GM18519 (cell line): Measurements from ENCODE around the gene RASGRP3.

Experiments
- ATAC-seq: cut with Tn5 transposase; IDR thresholded peaks from one replicate; pipeline ENCODE4 v1.9.1; 2021; ENCODE audit warnings: mild to moderate bottlenecking, moderate library complexity; ENCODE audit not compliant: unreplicated experiment, low FRiP score

The RASGRP3 gene

DNA sequence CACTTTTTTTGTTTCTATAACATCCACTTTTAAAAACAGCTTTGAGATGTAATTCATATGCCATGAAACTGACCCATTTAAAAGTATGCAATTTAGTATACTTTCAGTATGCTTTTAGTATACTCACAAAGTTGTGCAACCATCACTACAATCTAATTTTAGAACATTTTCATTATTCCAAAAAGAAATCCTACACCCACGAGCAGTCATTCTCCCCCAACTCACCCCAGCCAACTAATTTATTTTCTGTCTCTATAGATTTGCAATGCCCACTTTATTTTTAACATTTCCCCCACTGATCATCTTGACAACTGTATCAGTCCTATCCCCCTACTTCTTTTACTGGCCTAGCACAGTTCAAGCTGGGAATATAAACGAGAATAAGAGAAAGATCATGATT, 83.6 kb downstream of the RASGRP3 start:
- ATAC-seq = no peak

DNA sequence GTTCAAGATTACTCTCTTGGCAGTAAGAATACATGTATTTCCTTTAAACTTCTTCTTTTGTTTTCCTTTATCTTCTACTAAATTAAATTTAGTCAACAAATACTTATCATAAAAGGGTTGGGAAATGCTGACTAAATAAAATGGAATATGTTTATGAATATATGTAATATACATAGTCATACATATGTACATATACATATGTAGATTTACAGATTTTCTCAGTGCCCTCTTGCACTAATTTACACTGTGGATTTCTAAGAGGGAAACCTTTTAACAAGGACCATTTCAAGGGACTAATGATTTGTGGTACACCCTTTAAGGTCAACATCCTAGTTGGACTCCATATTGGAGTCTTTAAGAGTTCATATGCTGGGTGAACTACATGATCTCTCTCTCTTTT, 85.4 kb downstream of the RASGRP3 start:
- ATAC-seq = no peak

DNA sequence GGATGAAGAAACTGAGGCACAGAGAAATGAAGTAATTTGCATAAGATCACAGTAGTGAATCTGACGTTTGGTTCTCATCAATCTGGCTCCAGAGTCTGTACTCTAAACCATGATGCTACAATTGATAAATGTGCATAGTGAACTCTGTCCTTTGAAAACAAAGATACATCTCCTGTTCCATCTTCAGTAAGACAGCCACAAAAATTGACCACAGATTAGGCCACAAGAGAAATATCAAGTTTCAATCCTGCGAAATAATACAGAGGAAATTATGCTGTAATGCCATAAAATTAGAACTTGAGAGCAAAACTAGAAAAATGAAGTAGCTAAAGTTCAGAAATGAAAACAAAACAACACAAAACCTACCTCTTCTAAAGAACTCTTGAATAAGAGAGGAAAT, 94.2 kb downstream of the RASGRP3 start:
- ATAC-seq = no peak

DNA sequence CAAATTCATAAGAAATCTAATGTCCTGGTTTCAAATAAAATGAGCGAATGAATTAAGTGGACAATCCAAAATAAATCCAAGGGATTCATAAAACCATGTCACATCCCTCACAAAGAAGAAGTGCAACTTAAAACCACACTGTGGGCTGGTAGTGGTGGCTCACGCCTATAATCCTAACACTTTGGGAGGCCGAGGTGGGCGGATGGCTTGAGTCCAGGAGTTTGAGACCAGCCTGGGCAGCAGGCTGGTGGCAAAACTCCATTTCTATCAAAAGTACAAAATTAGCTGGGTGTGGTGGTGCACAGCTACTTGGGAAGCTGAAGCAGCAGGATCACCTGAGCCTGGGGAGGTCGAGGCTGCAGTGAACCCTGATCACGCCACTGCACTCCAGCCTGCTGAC, 97.2 kb downstream of the RASGRP3 start:
- no peak for ATAC-seq

DNA sequence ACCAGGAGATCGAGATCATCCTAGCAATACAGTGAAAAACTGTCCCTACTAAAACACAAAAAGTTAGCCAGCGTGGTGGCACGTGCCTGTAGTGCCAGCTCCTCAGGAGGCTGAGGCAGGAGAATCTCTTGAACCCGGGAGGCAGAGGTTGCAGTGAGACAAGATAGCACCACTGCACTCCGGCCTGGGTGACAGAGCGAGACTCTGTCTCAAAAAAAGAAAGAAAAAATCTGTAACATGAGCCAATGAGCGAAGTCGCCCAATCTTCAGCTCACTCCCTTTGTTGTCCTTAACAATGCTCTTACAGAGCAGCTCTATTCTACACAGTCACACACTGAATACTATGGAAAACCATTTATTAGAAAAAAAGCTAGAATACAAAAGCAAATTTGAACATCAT, 100.6 kb downstream of the RASGRP3 start:
- no peak for ATAC-seq

DNA sequence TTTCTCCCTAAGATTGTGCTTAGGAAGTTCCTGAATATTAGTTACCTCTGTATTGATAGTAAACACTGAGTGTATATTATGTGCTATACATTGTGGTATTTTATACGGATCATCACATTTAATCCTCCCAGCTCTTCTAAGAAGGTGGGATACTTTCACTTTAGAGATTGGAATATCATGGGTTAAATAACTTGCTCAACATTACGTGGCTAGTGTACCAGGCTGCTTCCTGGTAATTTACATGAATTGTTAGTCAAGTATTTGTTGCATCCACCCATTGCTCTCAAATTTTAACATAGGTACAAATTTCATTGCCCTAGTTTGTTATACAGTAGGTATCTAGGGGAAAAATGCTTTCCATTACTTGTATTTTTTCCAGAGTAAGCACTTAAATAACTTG, 101.2 kb downstream of the RASGRP3 start:
- no peak for ATAC-seq

DNA sequence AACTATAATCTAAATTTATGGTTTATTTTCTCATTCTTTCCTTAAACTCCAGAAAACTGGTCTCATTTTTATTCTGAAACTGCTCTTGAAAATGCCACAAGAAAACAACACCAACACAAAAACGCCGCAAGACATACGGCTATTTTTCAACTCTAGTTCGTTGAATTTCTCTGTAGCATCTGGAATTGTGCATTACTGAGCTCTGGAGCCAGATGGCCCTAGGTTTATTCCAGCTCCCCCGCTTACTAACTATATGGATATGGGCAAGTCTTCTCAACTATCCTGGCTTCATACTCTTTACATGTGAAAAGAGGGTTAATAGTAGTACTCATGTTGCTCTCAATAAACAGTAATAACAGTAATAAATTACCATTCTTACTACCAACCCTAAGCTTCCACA, 102.8 kb downstream of the RASGRP3 start:
- no peak for ATAC-seq

DNA sequence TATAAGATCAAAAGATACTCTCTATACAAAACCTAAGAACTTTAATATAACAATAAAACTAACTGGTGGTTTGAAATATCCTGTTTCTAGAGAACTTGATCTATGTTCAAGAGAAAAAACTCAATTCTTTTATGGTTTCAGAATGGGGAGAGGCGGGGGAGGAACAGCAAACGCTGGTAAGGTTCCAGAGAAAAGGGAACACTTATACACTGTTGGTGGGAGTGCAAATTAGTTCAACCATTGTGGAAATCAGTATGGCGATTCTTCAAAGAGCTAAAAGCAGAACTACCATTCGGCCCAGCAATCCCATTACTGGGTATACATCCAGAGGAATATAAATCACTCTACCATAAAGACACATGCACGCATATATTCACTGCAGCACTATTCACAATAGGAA, 105.4 kb downstream of the RASGRP3 start:
- ATAC-seq = no peak

DNA sequence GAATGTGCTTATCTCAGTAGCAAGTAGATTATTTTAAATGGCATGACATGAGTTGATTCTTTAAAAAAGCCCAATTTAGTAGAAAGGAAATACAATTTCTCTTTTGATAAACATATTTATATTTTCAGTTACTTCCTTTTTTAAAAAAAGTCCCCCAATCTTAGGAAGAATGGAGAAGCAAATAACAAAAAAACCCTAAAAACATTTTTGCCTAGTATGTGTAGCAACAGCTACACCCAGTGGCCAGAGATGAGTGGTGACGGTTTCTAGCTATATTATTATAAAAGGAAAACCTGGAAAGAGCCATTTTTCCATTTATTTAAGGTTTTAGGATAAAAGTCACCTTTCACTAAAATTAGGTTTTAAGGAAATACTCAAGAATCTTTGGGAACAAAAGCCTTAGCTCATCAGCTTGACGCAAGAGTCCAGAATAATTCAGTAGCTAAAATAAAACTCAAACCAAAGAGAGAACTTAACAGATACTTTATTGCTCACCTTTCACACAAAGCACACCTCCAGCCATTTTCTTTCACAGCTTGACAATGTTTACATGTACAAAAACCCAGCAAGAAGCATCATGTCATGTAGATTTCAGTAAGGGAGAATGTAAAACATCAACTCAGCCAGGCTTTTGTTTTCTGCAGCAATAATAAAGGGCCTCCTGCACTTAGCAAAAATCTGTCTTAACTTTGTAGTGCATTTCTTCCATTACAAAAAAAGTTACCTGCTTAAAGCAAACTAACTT, 106.9 kb downstream of the RASGRP3 start:
- ATAC-seq = no peak

DNA sequence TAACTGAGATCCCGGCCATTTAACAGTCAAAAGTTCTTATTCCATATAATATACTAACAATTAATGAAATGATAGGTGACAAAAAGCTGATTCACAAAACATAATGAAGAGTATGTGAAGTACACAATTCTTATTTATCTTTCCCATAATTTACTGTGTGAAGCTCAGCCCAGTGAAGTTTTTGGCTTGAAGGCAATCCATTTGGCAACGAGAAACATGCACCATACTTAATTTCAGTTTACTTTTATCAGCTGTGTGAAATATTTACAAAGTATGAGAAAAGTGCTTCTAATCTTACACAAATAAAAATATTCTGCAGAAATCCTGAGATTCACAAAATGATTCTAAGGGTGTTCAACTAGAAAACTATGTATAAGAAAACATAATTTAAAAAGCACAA, 110.3 kb downstream of the RASGRP3 start:
- no peak for ATAC-seq

DNA sequence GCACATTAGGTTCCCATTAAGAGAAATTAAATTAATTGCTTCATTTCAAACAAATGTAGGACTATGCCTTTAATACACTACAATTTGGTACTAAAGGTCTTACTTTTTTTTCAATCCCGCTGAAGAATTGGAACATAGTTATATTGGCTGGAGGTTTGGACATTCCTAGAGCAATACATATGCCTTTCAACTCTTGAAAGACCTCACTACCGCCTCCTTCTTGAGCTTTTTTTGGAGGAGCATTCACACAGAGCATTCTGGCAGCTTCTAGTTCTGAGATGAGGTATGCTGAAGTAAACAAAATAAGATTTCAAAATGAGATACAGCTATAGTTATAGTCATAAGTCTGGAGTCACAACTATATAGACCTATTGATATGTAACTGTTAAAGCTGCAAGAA, 111.8 kb downstream of the RASGRP3 start:
- no peak for ATAC-seq

DNA sequence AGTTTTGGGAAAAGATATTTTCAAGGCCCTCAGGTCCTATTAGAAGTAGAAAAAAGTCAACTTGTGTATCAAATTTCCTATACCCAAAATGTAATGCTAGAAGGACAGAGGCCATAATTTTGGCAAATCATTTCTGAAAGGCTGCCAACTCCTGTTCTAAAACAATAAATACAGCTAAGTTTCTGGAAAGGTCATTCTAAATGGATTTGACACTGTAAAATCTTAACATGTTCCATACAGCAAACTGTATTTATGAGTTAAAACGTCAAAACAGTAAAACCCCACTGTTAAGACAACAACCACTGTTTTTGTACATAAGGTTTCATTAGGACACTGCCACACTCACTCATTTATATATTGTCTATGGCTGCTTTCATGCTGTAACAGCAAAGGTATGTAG, 113.0 kb downstream of the RASGRP3 start:
- ATAC-seq = no peak

DNA sequence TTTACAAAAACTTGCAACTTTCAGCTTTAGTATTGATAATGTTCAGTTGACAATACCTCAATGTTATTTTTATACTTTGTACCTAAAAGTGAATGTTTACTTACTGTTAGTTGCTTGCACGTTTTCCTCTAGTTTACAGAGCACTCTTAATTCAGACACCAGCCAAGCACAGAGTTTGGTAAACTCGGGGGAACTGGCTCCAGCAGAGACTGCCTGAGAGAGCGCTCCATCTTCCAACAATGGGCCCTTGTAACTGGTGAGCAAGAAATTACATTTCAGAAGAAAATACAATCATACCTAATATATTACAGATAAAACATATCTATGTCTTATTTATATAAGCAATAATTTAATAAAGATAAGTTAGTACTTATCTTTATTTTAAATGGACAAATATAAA, 118.9 kb downstream of the RASGRP3 start:
- no peak for ATAC-seq

DNA sequence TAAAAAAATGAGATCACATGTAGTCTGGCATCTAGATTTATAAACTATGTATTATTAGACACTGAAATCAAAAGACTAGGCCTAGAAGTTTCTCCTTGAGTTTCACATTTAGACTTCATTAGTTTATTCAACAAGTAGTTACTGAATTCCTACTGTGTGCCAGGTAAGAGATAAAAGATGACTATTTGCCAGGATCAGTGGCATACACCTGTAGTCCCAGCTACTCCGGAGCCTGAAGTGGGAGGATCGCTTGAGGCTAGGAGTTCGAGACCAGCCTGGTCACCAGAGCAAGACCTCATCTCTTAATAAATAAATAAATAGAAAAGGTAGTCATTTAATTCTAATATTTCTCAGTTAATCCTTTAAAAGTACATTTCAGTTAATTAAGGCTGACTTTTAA, 120.6 kb downstream of the RASGRP3 start:
- ATAC-seq = no peak

DNA sequence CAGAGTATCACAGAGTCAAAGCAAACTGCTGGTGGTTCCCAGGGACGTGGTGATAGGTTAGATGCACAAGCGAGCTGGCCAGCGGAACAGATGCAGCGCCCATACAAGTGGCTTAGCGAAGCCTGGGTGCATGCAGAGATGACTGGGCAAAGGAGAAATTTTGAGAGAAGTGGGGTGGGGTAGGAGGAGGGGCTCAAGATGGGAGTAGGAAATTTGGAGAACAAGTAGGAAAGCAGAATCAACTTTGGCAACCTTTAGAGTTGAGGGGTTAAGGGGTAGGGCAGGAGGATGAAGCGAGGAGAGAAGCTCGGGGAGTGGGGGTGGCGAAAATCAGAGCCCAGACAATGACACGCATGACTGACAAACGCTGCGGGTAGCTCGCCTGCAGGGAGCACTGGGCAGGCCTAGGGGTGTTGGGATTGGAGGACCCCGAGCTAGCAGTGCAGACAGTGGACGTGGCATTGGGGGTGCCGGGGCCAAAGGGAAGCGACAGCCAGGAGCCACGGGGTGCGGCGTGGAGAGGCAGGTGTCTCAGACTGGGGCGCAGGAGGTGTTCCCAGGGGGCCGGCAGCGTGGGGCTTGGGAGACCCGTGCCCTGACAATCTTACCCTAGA, 122.2 kb downstream of the RASGRP3 start:
- peak; percentile 55 for ATAC-seq

DNA sequence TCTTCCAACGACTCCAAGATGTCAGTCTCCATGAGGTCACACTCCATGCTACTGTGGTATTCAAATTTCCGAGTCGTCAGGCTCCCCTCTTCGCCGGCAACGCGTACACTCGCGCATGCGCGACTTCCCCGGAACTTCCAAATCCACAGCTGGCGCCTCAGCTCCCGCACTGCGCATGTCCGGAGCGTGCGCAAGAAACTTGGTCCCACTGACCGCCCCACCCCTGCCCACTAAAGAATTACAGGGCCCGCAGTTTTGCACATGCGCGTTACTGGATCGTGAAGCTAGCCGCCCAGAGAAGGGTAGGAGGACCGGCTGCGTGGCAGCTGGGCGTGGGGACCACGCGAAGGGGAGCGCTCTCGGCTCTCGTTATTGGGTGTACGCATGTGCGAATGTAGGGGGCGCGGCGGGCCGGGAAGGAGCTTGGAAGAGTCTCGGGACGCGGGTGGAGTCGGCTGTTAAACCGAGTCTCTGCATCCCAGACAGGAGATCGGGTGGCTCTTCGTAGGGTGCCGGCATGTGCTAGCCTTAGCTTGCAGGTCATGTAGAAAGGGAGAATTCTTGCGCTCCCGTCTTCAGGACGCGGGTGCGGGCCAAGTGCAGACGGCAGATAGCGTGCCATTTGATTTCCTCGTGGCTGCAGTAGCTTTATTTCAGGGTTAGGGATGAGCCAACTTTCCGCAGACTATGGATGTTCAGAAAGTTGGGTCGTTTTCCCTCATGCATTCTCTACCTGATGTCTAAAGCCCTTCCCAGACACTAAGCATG, 122.9 kb downstream of the RASGRP3 start, which contains the start of gene FAM98A:
TSS of gene FAM98A (minus strand) at position 125 of the 768 bp plus-strand sequence. CDS start at position 47, 78 bp downstream.
- peak; percentile 78 for ATAC-seq

DNA sequence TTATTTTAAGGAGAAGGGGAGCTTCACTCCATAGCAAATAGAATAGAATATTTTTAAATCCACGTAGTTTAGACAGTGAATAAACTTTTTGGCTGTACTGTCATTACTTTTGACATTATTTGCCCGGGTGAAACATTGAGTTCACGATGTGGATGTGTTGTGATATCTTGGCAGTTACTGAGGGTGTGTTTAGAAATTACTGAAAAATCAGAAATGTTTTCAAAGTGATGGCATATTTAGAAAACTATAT, 123.4 kb downstream of the RASGRP3 start:
- no peak for ATAC-seq

DNA sequence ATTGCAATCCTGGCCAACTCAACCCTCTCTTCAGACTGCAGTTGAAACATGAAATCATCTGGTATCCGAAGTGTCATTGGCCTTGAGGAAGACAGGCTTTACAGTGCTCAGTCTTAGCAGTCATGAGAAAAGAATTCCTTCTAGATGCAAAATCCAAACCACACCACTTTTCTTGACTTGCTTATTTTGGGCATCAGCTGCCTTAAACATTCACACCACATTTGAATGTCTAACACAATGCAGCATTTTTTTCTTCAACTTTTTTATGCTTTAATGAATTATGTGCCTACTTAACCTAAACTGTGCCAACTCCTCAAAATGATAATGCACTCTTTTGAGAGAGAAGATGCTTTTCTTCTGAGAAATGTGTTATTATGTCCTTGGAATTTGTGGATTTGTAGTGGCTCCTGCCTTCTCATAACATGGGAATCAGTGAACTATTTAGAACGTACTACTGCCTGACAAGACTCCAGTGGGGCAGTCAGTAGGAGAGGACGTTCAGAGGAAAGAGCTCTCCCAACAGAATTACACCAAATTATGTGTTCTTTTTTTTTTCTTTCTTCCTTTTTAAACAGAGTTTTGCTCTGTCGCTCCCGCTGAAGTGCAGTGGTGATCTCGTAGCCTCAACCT, 125.9 kb downstream of the RASGRP3 start:
- no peak for ATAC-seq

DNA sequence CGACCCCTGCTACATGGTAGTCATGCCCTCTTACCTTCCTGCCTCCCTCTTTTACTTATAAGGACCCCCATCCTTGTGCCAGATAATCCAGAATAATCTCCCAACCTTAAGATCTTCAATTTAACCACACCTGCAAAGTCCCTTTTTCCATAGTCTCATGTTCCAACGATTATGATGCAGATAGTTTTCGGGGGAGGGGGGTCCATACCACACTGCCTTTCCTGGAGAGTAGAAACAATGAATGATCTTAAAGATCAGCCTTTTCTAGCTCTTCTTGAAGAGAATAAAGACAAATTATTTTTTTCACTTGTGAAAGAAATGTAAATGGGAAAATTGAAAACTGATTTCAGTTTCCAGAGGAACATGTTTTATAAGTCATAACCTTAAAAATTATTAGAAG, 127.0 kb downstream of the RASGRP3 start:
- ATAC-seq = no peak

DNA sequence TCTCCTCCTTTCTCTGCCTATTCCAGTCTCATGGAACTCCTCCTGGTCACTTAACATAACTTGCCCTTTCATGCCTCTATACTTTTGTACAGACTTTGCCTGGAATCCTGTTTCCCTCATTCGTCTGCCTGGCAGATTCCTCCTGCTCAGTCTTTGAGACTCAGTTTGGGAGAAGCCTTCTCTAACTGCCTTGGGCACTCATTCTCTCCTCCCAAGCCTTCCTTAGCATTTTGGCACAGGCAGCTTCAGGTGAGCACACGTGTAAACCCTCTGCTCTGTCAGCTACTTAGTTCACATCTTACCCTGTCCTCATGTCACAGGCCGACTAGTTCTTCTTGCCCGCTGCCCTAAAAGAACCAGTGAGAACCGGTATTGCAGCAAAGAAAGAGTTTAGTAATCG, 128.6 kb downstream of the RASGRP3 start:
- no peak for ATAC-seq

DNA sequence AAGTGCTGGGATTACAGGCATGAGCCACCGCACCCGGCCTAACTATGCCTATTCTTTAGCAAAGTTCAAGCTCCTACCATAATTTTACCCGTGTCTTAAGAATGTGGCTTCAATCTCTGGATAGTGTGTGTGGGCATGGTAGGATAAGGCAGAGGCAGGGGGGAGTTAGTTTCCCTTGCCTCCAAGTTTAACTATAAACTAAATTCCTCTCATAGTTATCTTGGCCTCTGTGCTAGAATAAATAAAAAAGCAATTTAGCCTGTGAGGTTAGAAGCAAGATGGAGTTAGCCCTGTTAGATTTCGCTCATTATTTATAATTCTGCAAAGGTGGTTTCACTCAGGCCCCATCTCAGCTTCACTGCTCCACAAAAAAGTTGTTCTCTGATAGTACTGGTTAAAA, 129.7 kb downstream of the RASGRP3 start:
- no peak for ATAC-seq
